ENCODE data around the gene ARHGAP6.

Gene ARHGAP6

DNA sequence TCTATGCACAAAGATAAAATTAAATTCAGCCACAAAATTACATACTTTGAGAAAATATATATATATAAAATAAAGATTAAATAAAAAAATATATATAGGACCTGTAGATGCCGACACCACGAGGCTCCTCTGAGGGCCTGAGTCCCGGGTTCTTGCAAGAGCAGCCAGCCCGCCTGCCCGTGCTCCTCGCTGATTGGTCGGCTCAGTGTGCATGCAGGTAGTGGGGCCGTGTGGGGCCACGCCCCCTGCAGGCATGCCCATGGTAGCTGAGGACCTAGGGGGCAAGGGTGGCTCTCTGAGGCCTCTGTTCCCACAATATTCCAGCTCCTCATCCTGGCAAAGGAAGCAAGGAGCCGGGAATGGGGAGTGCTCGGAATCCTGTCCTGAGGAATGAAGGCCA is 453.0 kb downstream of the ARHGAP6 start:
- TF ChIP-seq TCF12 (IDR thresholded peaks at IDR 0.05; ENCODE audit: low read depth), result no peak
- TF ChIP-seq TAF1 (IDR thresholded peaks at IDR 0.05; ENCODE audit: low read depth), result no peak
- no peak for TF ChIP-seq CEBPB (IDR thresholded peaks at IDR 0.05)
- TF ChIP-seq YY1 (IDR thresholded peaks at IDR 0.05; ENCODE audit: low read depth), result no peak

- no peak for TF ChIP-seq ZBTB7A (IDR thresholded peaks at IDR 0.05; ENCODE audit: low read depth)
- TF ChIP-seq TEAD4 (IDR thresholded peaks at IDR 0.05), result no peak
- TF ChIP-seq CREB1 (IDR thresholded peaks at IDR 0.05; ENCODE audit: low read depth), result no peak
- TF ChIP-seq, protein P1, sequence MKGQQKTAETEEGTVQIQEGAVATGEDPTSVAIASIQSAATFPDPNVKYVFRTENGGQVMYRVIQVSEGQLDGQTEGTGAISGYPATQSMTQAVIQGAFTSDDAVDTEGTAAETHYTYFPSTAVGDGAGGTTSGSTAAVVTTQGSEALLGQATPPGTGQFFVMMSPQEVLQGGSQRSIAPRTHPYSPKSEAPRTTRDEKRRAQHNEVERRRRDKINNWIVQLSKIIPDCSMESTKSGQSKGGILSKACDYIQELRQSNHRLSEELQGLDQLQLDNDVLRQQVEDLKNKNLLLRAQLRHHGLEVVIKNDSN (IDR thresholded peaks at IDR 0.05), result no peak
- no peak for TF ChIP-seq RAD21 (IDR thresholded peaks at IDR 0.05; ENCODE audit: low read depth)
- no peak for TF ChIP-seq TCF12 (IDR thresholded peaks at IDR 0.05; ENCODE audit: low read depth)
- no peak for TF ChIP-seq FOXM1 (IDR thresholded peaks at IDR 0.05; ENCODE audit: borderline replicate concordance, low read depth)
- no peak for TF ChIP-seq YY1 (IDR thresholded peaks at IDR 0.05; ENCODE audit: low read depth)
- TF ChIP-seq MAX (IDR thresholded peaks at IDR 0.05), result no peak
- TF ChIP-seq EP300 (IDR thresholded peaks at IDR 0.05; ENCODE audit: borderline replicate concordance), result no peak
- TF ChIP-seq EGR1 (IDR thresholded peaks at IDR 0.05), result no peak
- no peak for TF ChIP-seq REST (IDR thresholded peaks at IDR 0.05; ENCODE audit: low read depth)
- no peak for TF ChIP-seq NFIC (IDR thresholded peaks at IDR 0.05)
- TF ChIP-seq TAF1 (IDR thresholded peaks at IDR 0.05; ENCODE audit: low read depth), result no peak
Observed at GRCh38 chrX:11210415-11210801, 455.3 kb downstream of the ARHGAP6 start.

GRCh38 chrX:11209798-11210414 is 455.8 kb downstream of the ARHGAP6 start:
- TF ChIP-seq FOXM1 (IDR thresholded peaks at IDR 0.05; ENCODE audit: borderline replicate concordance, low read depth) (no peak), EP300 (IDR thresholded peaks at IDR 0.05; ENCODE audit: borderline replicate concordance) (no peak), REST (IDR thresholded peaks at IDR 0.05; ENCODE audit: low read depth) (no peak), YY1 (IDR thresholded peaks at IDR 0.05; ENCODE audit: low read depth) (no peak), CEBPB (IDR thresholded peaks at IDR 0.05) (no peak), TAF1 (IDR thresholded peaks at IDR 0.05; ENCODE audit: low read depth) (no peak), TEAD4 (IDR thresholded peaks at IDR 0.05) (no peak), EGR1 (IDR thresholded peaks at IDR 0.05) (no peak), RAD21 (IDR thresholded peaks at IDR 0.05; ENCODE audit: low read depth) (no peak), TCF12 (IDR thresholded peaks at IDR 0.05; ENCODE audit: low read depth) (no peak), NFIC (IDR thresholded peaks at IDR 0.05) (no peak), ZBTB7A (IDR thresholded peaks at IDR 0.05; ENCODE audit: low read depth) (no peak), MAX (IDR thresholded peaks at IDR 0.05) (no peak), CREB1 (IDR thresholded peaks at IDR 0.05; ENCODE audit: low read depth) (no peak)
- TF ChIP-seq, protein P1 (IDR thresholded peaks at IDR 0.05), result no peak

DNA sequence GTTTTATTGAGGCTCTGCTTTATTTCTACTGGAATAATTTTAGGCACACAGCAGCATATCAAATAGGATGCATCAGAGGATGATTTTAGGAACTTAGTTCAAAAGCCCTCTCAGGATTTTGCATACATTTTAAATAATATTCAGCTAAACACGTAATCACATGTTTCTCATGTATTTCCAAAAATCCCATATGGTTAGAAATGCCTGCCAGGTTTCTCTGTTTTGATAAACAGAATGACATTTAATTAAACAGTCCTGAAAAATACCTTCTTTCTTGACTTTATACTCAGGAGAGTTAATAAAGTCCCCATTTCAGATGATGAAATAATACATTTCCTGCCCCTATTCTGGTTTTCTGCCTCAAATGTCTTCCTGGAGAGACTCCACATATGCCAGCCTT is 459.0 kb downstream of the ARHGAP6 start:
- TF ChIP-seq RAD21 (IDR thresholded peaks at IDR 0.05; ENCODE audit: low read depth) (no peak), TCF12 (IDR thresholded peaks at IDR 0.05; ENCODE audit: low read depth) (no peak), MAX (IDR thresholded peaks at IDR 0.05) (no peak), ZBTB7A (IDR thresholded peaks at IDR 0.05; ENCODE audit: low read depth) (no peak), EP300 (IDR thresholded peaks at IDR 0.05; ENCODE audit: borderline replicate concordance) (no peak)
- TF ChIP-seq, protein P1 (IDR thresholded peaks at IDR 0.05), result no peak

DNA sequence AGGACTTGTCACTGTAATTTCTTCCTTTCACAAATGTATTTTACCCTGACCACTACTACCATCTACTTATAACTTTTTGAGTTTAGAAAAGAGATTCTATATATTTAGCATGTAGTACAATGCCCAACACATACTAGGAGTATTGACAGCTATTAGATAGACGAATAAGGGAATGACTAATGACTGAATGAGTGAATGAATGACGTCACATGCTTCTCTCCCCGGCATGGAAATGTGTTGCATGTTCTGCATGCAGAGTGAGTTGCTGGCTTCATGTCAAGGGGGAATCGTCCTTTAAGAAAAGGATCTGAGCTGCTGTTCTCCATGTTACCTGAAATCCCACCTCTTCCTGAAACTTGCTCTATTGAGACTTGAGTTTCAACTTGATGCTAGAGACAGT is 459.9 kb downstream of the ARHGAP6 start:
- no peak for TF ChIP-seq CREB1 (IDR thresholded peaks at IDR 0.05; ENCODE audit: low read depth)

- TF ChIP-seq YY1 (IDR thresholded peaks at IDR 0.05; ENCODE audit: low read depth), result no peak
- no peak for TF ChIP-seq CEBPB (IDR thresholded peaks at IDR 0.05)
- TF ChIP-seq TAF1 (IDR thresholded peaks at IDR 0.05; ENCODE audit: low read depth), result no peak
- no peak for TF ChIP-seq REST (IDR thresholded peaks at IDR 0.05; ENCODE audit: low read depth)
- no peak for TF ChIP-seq EGR1 (IDR thresholded peaks at IDR 0.05)
- no peak for TF ChIP-seq TEAD4 (IDR thresholded peaks at IDR 0.05)
- no peak for TF ChIP-seq EP300 (IDR thresholded peaks at IDR 0.05; ENCODE audit: borderline replicate concordance)
- no peak for TF ChIP-seq CREB1 (IDR thresholded peaks at IDR 0.05; ENCODE audit: low read depth)
Observed at GRCh38 chrX:11197671-11198070, 468.0 kb downstream of the ARHGAP6 start.
